NCI-H2196 (cell line): Measurements from ENCODE around the gene HECW1.
"Not testable (repeated sequence)": the region's sequence is repeated elsewhere in the genome, so short reads cannot be mapped to it uniquely, and the experiment has no call there.

ENCODE experiments used
- DNase-seq: peaks from one replicate; lab custom pipeline; 2025; ENCODE audit not compliant: unreplicated experiment; lab: John Stamatoyannopoulos, UW

Gene HECW1

DNA sequence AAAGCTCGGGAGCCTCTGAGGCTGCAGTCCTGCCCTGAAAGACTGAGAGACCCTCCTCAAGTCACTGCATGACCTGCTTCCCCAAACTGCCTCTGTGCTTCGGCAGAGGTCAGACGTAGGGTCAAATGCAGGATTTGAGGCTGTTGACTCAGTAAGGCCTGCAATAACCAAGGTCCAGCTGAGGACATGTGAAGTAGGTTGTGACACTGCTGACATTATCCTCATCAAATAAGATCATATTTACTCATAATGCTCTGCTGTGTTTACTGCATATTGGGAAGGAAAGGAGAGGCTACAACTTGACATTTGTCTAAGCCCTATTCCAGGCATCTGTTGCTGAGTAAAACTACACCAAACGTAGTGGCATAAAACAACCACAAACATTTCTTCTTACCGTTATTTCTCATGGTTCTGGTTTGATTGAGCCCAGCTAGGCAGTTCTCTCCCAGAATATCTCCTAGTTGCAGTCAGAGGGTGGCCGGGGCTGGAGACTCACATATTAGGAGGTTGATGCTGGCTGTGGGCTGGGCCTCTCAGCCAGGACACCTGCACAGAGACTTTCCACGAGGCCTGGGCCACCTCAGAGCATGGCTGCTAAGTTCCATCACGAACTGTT, 348.4 kb downstream of the HECW1 start:
- DNase-seq, result no peak

DNA sequence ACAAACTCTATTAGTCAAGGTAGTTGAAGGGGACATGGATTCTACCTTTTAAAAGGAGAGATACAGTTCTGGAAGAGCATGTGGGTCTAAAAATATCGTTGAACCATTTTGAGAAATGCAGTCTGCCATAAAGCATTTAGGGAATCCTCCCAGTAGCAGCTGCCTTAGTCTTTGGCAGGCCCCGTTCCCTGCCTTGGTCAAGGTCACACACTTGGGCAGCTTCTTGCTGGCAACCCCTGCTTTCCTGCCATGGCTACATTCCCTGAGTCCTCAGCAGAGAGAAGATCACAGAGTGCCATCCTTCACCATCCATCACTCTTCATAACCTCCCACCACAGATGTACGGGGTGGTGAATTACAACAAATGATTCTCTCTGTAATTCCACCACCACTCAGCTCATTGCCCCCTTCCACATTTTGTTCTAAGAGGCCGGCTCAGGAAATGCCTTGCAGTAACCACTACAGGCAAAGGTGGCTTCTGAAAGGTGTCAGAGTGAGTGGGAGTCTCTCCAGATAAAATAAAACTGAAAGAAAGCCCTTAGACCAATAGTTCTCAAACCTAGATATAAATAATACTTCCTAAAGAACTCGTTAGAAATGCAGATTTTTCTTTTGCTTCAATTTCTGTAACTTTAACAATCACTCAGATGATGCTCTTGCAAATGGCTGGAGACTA, 349.0 kb downstream of the HECW1 start:
- DNase-seq, result no peak

DNA sequence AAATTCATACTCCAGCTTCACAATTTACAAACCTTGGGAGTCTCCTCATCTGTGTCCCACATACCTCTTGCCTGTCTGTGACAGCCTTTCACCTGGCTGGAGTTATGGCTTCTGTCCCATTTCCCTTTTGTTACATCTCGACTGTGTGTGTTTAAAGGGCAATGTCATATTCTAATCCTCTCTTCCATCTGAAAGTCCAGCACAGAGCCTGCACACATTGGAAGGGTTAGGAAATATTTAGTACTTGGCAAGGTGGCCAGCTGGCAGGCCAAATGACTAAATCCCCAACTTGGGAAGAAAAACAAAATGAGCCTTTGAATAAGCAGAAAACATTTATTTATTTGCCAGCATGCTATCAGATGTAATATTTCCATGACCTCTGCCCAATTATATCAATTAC, 350.4 kb downstream of the HECW1 start:
- DNase-seq, result no peak

DNA sequence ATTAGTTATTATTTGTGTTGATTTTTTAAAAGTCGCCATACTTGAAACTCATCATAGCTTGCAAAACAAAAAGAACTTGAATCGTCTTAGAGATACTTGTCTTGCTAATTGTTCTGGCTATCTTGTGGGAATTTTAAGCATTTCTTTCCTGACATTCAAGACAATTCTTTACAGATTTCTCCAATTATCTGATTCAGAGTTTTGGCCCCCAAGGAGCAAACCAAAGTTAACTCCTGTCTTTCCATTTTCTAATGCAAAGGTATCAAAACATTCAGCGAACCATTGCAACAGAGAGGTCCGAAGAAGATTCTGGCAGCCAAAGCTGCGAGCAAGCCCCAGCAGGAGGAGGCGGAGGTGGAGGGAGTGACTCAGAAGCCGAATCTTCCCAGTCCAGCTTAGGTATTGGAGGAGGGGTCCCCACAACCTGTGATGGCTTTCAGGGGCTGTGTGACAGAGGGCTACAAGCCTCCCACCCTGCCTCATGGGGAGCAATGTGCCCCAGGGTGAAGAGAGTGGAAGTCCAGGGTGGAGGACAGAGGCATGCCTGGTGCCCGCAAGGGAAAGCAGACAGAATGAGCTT, 351.0 kb downstream of the HECW1 start:
- no peak for DNase-seq

DNA sequence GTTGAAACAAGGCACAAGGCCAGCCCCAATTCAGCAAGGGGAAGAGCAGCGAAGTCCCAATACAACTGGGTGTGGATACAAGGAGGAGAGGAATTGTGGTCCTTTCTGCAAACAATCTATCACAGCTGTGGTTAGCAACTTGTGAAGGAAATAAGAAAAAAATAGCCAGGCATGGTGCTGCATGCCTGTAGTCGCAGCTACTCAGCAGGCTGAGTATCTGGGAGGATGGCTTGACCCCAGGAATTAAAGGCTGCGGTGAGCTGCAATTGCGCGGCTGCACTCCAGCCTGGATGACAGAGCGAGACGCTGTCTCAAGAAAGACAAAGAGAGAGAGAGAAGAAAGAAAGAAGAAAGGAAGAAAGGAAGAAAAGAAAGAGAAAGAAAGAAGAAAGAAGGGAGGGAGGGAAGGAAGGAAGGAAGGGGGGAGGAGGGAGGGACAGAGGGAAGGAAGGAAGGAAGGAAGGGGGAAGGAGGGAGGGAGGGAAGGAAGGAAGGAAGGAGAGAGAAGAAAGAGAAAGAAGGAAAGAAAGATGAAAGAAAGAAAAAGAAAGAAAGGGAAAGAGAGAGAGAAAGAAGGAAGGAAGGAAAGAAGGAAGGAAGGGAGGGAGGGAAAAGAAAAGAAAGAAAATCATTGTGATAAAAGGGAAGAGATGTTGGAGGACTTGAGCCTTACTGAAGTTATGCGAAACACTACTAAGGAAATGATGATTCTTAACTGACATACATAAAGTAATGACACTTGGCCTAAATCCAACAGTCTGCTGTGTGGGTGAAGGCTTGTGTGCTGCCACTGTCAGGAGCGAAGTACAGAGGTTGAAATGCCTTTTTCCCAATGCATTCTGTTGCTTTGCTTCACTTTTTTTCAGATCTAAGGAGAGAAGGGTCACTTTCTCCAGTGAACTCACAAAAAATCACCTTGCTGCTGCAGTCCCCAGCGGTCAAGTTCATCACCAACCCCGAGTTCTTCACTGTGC, 353.4 kb downstream of the HECW1 start:
- no peak for DNase-seq

DNA sequence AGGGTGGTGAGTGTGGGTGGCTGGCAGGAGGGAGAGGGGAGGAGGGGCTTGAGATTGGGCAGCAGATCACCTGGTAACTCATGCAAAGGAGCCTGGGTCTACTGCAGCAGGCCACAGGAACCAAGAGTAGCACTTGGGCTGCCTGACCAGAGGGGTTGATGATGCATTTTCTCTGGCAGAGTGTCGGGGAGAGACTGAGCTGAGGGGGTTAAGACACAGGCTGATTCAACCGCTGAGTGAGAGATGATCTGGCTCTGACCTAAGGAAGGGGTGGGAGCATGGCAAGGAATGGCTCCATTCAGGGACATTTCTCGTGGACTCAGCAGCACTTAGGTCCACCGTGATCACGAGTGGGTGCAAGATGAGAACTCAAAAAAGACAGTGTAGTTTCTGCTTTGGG, 355.0 kb downstream of the HECW1 start:
- DNase-seq, result no peak

DNA sequence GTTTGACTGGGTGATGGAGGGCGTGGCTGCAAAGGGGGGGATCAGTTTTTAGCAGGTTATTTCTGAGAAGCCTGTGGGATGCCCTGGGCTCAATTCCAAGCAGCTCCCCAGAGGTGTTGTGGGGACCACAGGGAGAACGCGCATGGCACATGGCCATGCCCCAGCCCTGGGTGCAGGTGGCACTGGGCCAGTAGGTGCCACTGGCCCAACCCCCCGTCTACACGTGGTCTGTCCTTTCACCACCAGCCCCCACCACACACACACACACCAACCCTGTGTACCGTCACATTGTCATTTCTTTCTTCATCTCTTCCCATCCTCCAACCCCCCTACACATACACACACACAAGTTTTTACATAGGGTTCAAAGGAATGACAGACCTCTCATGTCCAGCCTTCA, 355.4 kb downstream of the HECW1 start:
- no peak for DNase-seq

DNA sequence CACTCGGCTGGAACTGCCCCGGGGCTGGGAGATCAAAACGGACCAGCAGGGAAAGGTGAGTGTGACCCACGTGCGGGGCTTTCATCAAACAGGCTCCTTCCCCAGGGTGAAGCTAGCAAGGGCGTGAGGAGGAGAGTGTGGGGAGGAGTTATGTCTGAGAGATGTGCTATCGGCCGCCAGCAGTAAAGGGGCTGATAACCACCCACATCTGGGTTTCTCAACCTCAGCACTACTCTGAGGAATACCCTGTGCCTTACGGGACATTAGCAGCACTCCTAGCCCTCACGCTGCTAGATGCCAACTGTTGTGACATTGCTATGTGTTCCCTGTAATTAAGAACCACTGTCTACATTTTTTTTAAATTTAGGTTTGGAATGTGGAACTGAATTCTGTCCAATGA, 356.6 kb downstream of the HECW1 start:
- DNase-seq, result no peak

DNA sequence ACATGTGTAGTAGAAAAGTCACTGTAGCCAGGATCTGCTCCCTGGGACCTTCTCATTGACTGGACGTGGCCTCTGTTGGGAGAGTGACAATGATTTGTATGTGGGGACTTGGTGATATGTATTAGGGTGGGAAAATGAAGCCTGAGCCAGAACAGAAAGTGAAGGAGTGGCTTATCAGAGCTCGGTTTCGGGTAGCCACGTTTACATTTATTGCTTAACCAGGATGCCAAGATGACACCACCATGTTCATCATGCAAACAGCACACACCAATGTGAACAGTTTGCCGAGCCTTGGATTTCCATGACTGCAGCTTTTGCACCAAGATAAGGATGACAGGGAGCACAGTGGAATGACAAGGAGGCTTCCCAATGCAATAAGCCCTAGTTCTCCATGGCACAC, 357.7 kb downstream of the HECW1 start:
- no peak for DNase-seq

DNA sequence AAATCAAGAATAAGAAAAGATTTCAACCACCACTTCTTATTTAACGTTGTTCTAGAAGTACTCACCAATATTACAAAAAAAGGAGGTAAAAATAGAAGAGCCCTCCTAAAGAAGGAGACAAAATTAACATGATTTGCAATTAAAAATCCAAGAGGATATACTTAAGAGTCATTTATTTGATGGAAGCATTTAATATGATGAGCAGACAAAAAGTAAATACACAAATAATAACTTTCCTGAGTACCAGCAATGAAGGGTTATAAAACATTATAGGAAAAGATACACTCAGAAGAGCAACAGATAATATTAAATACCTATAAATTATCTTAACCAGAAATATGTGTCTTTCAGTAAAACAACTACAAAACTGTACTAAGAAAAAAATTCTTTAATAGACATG, 363.5 kb downstream of the HECW1 start:
- DNase-seq, result no peak

DNA sequence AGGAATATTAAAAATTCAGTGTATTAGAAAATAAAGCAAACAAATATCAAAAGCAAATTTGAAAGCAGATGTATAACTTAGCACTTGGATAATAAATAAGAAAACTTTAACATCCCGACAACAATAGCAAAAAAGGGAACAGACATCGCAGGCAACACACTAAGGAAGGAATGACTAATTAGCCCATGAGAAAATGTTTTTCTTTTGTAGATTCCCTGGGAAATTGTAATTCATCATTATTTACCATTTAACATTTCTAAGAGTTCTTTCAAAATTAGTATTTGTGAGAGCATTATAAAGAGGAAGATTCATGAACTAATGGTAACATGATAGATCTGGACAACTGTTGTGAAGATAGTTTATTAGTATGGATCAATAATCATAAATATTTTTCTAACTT, 364.4 kb downstream of the HECW1 start:
- no peak for DNase-seq

DNA sequence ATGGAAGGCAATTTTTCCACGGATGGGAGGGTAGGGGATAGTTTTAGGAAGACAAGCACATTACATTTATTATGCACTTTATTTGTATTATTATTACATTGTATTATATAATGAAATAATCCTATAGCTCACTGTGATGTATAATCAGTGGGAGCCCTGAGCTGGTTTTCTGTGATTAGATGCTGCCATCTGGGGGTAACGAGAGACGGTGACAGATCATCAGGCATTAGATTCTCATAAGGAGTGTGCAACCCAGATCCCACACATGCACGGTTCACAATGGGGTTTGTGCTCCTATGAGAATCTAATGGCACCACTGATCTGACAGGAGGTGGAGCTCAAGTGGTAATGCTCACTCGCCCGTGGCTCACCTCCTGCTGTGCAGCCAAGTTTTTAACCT, 366.6 kb downstream of the HECW1 start:
- DNase-seq, result no peak

DNA sequence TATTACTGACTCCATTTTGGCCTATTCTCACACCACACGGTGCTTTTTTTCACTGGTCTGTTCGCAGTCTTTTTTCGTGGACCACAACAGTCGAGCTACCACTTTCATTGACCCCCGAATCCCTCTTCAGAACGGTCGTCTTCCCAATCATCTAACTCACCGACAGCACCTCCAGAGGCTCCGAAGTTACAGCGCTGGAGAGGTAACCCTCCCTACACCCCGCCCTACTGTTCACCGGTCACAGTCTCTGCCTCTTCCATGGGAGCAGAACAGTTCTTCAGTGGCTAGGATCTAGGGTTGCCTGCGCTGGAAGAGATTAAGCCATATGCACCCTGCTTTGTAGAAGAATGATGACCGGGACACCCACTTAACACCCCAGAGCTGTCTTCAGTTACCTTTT, 367.1 kb downstream of the HECW1 start:
- no peak for DNase-seq

DNA sequence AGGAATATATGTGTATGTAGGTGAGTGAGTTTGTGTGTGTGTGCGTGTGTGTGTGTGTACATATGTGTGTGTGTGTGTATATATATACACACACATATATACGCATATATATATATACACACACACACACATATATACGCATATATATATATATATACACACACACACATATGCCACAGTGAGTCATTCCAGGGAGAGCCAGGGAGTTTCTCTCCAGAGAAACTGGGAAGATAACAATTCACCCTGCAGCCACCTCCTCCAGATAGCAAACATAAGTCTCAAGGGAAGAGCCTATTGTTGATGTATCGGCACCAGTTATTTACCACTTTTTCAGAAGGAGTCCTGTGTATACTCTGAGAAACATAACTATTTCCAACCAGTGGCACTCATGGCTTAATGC, 368.1 kb downstream of the HECW1 start:
- no peak for DNase-seq

DNA sequence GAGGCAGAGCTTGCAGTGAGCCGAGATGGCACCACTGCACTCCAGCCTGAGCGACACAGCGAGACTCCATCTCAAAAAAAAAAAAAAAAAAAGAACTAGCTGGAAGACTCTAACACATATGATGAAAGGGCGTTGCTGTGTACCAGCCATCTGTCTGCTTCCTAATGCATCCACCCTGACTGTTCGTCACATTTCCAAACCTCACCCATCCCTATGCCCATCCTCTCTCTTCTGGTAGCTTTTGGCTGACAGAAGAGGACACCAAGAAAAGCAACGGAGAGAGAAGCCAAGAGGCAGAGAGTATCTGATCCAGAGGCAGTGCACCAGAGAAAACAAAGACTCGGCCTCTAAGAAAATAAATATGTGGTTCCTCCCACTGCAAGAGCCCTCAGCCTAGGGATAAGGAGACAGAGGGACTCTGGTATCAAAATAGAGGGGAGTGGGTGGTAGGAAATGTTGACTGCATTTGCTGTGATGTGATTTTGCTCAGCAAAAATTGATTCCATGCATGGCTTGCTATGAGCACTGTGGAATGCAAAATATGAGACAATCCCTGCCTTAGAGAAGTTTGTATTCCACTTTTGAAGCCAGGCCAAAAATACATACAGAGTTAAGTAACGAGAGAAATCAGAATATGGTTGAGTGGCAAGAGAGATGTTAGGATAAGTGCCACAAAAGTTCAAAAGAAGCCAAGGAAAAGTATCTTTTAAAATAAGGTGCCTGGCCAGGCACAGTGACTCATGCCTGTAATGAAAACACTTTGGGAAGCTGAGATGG, 369.6 kb downstream of the HECW1 start:
- DNase-seq, result no peak

DNA sequence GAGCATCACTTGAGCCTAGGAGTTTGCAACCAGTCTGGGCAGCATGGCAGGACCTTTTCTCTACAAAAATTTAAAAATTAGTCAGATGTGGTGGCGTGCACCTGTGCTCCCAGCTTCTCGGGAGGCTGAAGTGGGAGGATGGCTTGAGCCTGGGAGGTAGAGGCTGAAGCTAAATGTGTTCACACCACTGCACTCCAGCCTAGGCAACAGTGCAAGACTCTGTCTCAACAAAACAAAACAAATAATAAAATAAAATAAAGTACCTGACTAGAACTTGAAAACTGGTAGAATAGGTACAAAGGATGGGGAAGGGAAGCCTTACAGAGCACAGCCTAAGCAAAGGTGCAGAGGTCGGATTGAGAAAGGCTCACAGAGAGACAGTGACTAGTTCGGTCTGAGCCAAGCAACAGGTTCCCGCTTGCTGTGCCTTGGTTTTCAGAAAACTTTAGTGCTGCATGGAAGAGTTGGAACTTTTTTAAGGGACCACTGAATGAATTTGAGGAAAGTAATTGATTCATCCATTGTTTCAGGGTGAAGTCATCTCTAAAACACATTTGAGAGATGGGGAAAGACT, 370.3 kb downstream of the HECW1 start:
- DNase-seq, result no peak

DNA sequence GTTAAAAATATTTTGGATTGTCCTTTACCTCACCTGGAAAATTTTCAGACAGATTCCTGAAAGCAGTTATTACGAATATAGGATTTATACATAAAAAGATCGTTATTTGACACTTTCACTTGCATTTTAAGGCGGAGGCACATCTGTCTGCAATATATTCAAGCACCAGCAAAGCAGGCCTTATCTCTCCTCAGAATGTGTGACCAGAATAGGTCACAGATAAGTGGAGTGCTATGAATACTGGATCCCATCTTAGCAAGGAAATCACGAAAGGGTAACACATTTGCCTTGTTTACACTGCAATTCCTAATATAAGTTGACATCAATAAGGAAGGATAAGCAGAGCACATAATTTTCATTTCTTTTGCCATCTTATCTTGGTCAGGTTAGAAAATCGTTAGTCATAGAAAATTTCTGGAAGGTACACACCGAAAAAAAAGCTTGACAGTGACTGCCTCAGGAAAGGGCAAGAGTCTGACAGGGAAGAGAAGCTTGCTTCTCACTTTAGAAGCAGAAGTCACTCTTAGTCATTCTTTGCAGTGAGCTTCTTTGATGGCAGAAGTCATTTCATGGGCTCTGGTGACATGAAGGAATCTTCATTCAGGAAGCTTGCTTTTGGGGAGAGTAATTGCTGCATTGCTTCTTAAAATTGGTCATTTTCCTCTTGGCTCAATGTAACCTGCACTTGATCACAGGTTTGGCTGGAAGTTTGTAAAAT, 372.4 kb downstream of the HECW1 start:
- DNase-seq, result no peak

DNA sequence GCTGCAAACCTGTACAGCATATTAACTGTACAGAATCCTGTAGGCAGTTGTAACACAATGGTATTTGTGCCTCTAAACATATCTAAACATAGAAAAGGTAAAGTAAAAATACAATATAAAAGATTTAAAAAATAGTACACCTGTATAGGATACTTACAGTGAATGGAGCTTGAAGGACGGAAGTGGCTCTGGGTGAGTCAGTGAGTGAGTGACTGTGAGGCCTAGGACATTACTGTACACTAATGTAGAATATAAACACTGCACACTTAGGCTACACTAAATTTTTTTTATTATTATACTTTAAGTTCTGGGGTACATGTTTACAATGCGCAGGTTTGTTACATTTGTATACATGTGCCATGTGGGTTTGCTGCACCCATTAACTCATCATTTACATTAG, 373.1 kb downstream of the HECW1 start:
- DNase-seq, result no peak

DNA sequence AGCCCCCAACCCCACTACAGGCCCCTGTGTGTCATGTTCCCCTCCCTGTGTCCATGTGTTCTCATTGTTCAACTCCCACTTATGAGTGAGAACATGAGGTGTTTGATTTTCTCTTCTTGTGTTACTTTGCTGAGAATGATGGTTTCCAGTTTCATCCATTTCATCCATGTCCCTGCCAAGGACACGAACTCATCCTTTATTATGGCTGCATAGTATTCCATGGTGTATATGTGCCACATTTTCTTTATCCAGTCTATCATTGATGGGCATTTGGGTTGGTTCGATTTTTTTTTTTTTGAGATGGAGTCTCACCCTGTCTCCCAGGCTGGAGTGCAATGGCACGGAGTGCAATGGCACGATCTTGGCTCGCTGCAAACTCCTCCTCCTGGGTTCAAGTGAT, 373.6 kb downstream of the HECW1 start:
- DNase-seq, result not testable (repeated sequence)

DNA sequence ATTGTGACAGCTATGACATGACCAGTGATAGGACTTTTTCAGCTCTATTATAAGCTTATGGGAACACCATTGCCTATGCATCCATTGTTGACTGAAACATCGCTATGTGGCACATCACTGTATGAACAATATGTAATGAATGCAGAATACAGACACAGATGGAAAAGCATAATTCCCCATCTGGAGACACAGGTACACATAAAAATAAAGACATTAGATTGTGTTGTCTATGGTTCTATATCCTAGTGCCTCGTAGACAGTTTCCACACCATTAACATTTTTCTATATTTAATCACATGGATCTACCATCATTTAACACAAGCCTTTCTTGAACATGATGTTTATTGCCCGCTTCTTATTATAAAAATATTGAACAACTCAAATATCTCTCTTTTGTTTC, 374.2 kb downstream of the HECW1 start:
- no peak for DNase-seq
